ENCODE data around the gene APOBEC3C. TPM values are rescaled to one million over a fixed set of nuclear protein-coding genes. Genes with fewer than 3 reads are reported as not detected.

APOBEC3C gene
- total and polyA plus RNA-seq, 2 experiments from 2014 or later = 7.0 to 49.2 TPM

DNA sequence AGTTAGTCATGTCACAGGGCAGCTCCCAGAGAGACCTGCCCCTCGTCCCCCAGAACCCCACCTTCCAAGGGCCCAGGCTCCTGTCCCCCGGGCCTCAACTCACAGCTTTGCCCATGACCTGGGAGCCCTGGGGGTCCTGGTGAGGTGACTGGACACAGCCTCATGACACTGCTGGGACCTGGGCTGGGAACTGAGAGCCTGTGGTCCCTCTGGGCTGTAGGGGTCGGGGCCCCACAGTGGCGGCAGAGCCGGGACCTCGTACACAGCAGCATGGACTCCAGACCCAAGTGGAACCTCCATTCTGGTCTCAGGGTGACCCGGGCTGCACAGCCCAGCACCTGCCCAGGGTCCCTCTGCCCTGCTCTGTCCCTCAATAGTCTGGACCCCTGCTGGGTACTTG, 49.8 kb upstream of the APOBEC3C start (continued):
- TF ChIP-seq, protein P1, sequence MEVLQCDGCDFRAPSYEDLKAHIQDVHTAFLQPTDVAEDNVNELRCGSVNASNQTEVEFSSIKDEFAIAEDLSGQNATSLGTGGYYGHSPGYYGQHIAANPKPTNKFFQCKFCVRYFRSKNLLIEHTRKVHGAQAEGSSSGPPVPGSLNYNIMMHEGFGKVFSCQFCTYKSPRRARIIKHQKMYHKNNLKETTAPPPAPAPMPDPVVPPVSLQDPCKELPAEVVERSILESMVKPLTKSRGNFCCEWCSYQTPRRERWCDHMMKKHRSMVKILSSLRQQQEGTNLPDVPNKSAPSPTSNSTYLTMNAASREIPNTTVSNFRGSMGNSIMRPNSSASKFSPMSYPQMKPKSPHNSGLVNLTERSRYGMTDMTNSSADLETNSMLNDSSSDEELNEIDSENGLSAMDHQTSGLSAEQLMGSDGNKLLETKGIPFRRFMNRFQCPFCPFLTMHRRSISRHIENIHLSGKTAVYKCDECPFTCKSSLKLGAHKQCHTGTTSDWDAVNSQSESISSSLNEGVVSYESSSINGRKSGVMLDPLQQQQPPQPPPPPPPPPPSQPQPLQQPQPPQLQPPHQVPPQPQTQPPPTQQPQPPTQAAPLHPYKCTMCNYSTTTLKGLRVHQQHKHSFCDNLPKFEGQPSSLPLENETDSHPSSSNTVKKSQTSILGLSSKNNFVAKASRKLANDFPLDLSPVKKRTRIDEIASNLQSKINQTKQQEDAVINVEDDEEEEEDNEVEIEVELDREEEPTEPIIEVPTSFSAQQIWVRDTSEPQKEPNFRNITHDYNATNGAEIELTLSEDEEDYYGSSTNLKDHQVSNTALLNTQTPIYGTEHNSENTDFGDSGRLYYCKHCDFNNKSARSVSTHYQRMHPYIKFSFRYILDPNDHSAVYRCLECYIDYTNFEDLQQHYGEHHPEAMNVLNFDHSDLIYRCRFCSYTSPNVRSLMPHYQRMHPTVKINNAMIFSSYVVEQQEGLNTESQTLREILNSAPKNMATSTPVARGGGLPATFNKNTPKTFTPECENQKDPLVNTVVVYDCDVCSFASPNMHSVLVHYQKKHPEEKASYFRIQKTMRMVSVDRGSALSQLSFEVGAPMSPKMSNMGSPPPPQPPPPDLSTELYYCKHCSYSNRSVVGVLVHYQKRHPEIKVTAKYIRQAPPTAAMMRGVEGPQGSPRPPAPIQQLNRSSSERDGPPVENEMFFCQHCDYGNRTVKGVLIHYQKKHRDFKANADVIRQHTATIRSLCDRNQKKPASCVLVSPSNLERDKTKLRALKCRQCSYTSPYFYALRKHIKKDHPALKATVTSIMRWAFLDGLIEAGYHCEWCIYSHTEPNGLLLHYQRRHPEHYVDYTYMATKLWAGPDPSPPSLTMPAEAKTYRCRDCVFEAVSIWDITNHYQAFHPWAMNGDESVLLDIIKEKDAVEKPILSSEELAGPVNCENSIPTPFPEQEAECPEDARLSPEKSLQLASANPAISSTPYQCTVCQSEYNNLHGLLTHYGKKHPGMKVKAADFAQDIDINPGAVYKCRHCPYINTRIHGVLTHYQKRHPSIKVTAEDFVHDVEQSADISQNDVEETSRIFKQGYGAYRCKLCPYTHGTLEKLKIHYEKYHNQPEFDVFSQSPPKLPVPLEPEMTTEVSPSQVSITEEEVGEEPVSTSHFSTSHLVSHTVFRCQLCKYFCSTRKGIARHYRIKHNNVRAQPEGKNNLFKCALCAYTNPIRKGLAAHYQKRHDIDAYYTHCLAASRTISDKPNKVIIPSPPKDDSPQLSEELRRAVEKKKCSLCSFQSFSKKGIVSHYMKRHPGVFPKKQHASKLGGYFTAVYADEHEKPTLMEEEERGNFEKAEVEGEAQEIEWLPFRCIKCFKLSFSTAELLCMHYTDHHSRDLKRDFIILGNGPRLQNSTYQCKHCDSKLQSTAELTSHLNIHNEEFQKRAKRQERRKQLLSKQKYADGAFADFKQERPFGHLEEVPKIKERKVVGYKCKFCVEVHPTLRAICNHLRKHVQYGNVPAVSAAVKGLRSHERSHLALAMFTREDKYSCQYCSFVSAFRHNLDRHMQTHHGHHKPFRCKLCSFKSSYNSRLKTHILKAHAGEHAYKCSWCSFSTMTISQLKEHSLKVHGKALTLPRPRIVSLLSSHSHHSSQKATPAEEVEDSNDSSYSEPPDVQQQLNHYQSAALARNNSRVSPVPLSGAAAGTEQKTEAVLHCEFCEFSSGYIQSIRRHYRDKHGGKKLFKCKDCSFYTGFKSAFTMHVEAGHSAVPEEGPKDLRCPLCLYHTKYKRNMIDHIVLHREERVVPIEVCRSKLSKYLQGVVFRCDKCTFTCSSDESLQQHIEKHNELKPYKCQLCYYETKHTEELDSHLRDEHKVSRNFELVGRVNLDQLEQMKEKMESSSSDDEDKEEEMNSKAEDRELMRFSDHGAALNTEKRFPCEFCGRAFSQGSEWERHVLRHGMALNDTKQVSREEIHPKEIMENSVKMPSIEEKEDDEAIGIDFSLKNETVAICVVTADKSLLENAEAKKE (CRISPR knock-in tag; IDR thresholded peaks at IDR 0.05) = no peak
- TF ChIP-seq, protein P2, sequence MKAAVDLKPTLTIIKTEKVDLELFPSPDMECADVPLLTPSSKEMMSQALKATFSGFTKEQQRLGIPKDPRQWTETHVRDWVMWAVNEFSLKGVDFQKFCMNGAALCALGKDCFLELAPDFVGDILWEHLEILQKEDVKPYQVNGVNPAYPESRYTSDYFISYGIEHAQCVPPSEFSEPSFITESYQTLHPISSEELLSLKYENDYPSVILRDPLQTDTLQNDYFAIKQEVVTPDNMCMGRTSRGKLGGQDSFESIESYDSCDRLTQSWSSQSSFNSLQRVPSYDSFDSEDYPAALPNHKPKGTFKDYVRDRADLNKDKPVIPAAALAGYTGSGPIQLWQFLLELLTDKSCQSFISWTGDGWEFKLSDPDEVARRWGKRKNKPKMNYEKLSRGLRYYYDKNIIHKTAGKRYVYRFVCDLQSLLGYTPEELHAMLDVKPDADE (IDR thresholded peaks at IDR 0.05) = no peak
- no peak for TF ChIP-seq JUNB (IDR thresholded peaks at IDR 0.05; ENCODE audit: unreplicated experiment)
- no peak for TF ChIP-seq CREB1 (CRISPR knock-in tag; IDR thresholded peaks at IDR 0.05; ENCODE audit: low read depth)
- no peak for TF ChIP-seq EZH2 (IDR thresholded peaks at IDR 0.05; ENCODE audit: low read depth, unreplicated experiment)

DNA sequence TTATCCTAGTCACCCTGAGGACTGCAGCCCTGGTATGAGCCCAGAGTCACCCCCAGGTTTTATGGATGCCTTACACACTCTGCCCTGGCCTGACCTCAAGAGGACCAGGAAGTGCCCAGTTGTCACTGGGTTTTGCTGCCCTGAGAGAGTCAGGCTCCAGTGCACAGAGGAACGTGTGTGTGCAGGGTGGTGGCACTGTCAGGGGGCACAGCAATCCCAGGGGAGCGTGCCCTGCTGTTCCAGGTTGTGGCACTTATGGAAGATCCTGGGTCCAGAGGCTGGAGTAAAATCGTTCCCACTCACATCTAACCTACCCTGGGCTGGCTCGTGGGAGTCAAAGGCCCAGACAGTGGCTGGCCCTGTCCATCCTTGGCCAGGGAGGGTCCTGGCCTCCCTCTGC, 49.1 kb upstream of the APOBEC3C start:
- Histone ChIP-seq H3K27ac (ENCODE audit: low read depth) (no peak overlapping the region), H4K20me1 (replicated peaks; ENCODE audit: insufficient read depth) (no peaks in the 10 kb centered on the region), H3K4me3 (no peak overlapping the region), H3K36me3 (ENCODE audit: insufficient read depth) (no peaks in the 10 kb centered on the region), H3K27me3 (ENCODE audit: insufficient read depth) (no peaks in the 10 kb centered on the region), H3F3A (replicated peaks; ENCODE audit: low read depth) (no peaks in the 10 kb centered on the region), H3K9me2 (ENCODE audit: insufficient read depth) (no peaks in the 10 kb centered on the region), H2AFZ (no peak overlapping the region), H3K79me2 (replicated peaks; ENCODE audit: insufficient read depth) (no peaks in the 10 kb centered on the region), H3K4me2 (no peak overlapping the region), H3K4me1 (ENCODE audit: insufficient read depth) (no peaks in the 10 kb centered on the region)
- peaks cover 10% of the 10 kb centered on the region for H3K27me3 Mint-ChIP-seq (ENCODE audit: insufficient read depth, low read depth, poor library complexity)
- DNase-seq (ENCODE audit: low spot score) (no peak), ATAC-seq (no peak)
- peaks cover 22% of the 10 kb centered on the region for H3K4me1 Mint-ChIP-seq
- H3K9me3 Mint-ChIP-seq = no peaks in the 10 kb centered on the region
- H3K36me3 Mint-ChIP-seq (ENCODE audit: low read depth) = no peaks in the 10 kb centered on the region; the same call in 2 of the 3 replicates
- H3K27ac Mint-ChIP-seq = no peak overlapping the region
- H3K4me3 Mint-ChIP-seq = no peak overlapping the region
- TF ChIP-seq STAT1 (IDR thresholded peaks at IDR 0.05; ENCODE audit: unreplicated experiment) (no peak), POLR2AphosphoS5 (IDR thresholded peaks at IDR 0.05; ENCODE audit: low read depth) (no peak), JUNB (IDR thresholded peaks at IDR 0.05; ENCODE audit: unreplicated experiment) (no peak), CREB1 (CRISPR knock-in tag; IDR thresholded peaks at IDR 0.05; ENCODE audit: low read depth) (no peak), ZNF331 (CRISPR knock-in tag; IDR thresholded peaks at IDR 0.05; ENCODE audit: low read depth) (no peak), EZH2 (IDR thresholded peaks at IDR 0.05; ENCODE audit: low read depth, unreplicated experiment) (no peak), ZNF114 (CRISPR knock-in tag; IDR thresholded peaks at IDR 0.05) (no peak)
- TF ChIP-seq, protein P3, sequence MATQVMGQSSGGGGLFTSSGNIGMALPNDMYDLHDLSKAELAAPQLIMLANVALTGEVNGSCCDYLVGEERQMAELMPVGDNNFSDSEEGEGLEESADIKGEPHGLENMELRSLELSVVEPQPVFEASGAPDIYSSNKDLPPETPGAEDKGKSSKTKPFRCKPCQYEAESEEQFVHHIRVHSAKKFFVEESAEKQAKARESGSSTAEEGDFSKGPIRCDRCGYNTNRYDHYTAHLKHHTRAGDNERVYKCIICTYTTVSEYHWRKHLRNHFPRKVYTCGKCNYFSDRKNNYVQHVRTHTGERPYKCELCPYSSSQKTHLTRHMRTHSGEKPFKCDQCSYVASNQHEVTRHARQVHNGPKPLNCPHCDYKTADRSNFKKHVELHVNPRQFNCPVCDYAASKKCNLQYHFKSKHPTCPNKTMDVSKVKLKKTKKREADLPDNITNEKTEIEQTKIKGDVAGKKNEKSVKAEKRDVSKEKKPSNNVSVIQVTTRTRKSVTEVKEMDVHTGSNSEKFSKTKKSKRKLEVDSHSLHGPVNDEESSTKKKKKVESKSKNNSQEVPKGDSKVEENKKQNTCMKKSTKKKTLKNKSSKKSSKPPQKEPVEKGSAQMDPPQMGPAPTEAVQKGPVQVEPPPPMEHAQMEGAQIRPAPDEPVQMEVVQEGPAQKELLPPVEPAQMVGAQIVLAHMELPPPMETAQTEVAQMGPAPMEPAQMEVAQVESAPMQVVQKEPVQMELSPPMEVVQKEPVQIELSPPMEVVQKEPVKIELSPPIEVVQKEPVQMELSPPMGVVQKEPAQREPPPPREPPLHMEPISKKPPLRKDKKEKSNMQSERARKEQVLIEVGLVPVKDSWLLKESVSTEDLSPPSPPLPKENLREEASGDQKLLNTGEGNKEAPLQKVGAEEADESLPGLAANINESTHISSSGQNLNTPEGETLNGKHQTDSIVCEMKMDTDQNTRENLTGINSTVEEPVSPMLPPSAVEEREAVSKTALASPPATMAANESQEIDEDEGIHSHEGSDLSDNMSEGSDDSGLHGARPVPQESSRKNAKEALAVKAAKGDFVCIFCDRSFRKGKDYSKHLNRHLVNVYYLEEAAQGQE (IDR thresholded peaks at IDR 0.05; ENCODE audit: unreplicated experiment) = no peak
- TF ChIP-seq, protein P4, sequence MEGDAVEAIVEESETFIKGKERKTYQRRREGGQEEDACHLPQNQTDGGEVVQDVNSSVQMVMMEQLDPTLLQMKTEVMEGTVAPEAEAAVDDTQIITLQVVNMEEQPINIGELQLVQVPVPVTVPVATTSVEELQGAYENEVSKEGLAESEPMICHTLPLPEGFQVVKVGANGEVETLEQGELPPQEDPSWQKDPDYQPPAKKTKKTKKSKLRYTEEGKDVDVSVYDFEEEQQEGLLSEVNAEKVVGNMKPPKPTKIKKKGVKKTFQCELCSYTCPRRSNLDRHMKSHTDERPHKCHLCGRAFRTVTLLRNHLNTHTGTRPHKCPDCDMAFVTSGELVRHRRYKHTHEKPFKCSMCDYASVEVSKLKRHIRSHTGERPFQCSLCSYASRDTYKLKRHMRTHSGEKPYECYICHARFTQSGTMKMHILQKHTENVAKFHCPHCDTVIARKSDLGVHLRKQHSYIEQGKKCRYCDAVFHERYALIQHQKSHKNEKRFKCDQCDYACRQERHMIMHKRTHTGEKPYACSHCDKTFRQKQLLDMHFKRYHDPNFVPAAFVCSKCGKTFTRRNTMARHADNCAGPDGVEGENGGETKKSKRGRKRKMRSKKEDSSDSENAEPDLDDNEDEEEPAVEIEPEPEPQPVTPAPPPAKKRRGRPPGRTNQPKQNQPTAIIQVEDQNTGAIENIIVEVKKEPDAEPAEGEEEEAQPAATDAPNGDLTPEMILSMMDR (conservative IDR thresholded peaks at IDR 0.05; ENCODE audit: low read depth in 2 of 2) = no peak
- TF ChIP-seq, protein P2 (IDR thresholded peaks at IDR 0.05) = no peak

Measured in GM23338 (cell line).